Subcutaneous adipose tissue (tissue), 4 donors: Measurements from ENCODE around the gene GLIS1. TPM values are rescaled to one million over a fixed set of nuclear protein-coding genes. Genes with fewer than 3 reads are reported as not detected.

ENCODE experiments used
- CTCF ChIP-seq: fragments of 450-650 bp; IDR thresholded peaks from one replicate; pipeline ENCODE4 v1.5.1; 2016; ENCODE audit warnings: low read depth, mild to moderate bottlenecking, control low read depth, antibody characterized with exemption, moderate library complexity
- total RNA-seq, 4 donors: library from RNA; depleted of rRNA; stranded (reverse); fragments of >200 nt; gene quantifications; one replicate each; pipeline ENCODE4 v1.1.0, GENCODE V29; 2016

The GLIS1 gene
- total RNA-seq, 4 donors from 2014 or later, result 0.17 to 3.6 TPM; not detected in 2

GRCh38 chr1:53639996-53640700 is 98.8 kb downstream of the GLIS1 start:
- no peak for TF ChIP-seq CTCF

GRCh38 chr1:53639251-53639763 is 99.7 kb downstream of the GLIS1 start:
- no peak for TF ChIP-seq CTCF

DNA sequence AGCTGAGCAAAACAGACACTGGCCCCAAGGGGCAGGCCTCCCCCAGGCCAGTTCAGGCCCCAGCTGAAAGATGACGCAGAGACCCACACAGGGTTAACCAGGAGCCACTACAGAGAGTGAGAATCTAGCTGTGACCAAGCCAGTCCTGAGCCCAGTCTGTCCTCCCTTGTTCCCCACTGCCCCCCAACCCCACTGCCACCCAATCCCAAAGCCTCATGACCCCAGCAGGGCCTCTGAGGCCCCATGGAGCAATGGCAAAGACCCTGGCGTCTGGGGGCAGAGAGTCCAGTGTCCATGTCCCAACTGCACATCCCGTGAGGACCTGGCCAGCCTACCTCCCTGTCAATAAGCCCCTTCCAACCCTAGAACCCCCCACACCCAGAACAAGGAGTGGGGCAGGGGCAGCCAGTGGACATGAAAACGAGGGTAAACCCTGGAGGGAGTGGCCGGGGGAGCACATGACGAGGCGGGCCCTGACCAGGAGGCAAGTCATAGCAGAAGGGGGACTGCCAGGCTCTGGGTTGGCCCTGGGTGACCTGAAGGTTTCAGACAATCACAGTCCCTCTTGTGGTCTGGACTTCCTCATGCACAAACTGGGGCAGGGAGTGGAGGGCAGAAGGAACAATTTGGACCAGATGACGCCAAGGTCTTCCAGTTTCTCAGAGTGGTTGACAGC is 100.5 kb downstream of the GLIS1 start:
- TF ChIP-seq CTCF, result no peak

- TF ChIP-seq CTCF, result no peak
These were observed 101.2 kb downstream of the GLIS1 start for GRCh38 chr1:53637511-53638359.

- TF ChIP-seq CTCF, result no peak
These were observed 102.3 kb downstream of the GLIS1 start for GRCh38 chr1:53636621-53637171.

DNA sequence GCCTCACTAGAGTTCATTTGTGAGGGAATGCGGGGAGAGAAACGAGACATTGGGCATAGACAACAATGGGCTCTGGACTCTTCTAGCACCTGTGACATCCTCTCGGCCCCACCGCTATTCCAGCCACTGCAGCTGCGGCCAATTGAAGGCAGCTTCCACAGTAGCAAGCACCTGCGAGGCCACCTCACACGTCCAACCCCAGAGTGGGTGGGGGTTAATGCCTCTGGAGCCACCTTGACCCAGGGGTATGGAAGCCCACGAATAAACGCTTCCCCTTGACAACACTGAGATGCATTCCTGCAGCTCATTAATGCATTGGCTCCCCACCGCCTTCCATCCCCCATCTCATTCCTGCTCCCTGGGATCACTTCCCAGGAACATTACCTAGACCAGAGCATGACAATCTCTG is 104.4 kb downstream of the GLIS1 start:
- no peak for TF ChIP-seq CTCF
